A673 (cell line): ENCODE data around the gene STIM1. TPM values are rescaled to one million over a fixed set of nuclear protein-coding genes. Genes with fewer than 3 reads are reported as not detected.

ENCODE experiments used
- BruUV-seq: library from RNA; stranded (reverse); fragments of 400-500 nt; replicated peaks from 2 replicates; lab custom pipeline; 2021; lab: Mats Ljungman, UMichigan
- CTCF ChIA-PET: fragments of 300-600 bp; sonication (Branson Sonifier 250); formaldehyde crosslinking; loops from one replicate; lab custom pipeline; 2022; ENCODE audit warnings: antibody characterized with exemption; lab: Charles Lee
- POLR2A ChIA-PET: fragments of 300-600 bp; sonication (Branson Sonifier 250); formaldehyde crosslinking; loops from one replicate; lab custom pipeline; 2022; ENCODE audit warnings: antibody characterized with exemption; ENCODE audit not compliant: low non-redundant PET; lab: Charles Lee
- DNase-seq: peaks from one replicate; pipeline ENCODE4 v3.0.0-alpha.2; 2015; ENCODE audit warnings: low spot score
- H3K27ac ChIP-seq: fragments of 200-600 bp; sonication (generic); 2 replicates; pipeline ENCODE4 v1.5.1; 2016; ENCODE audit warnings: mixed run types, low read depth, mild to moderate bottlenecking, mixed read lengths, antibody characterized with exemption, low read length; ENCODE audit not compliant: poor library complexity, severe bottlenecking
- H3K27me3 ChIP-seq: fragments of 200-600 bp; sonication (generic); replicated peaks from 2 replicates; pipeline ENCODE4 v1.6.1; 2017; ENCODE audit warnings: mixed run types, low read depth, mild to moderate bottlenecking, mixed read lengths, antibody characterized with exemption, low read length; ENCODE audit not compliant: insufficient read depth, poor library complexity
- H3K36me3 ChIP-seq: fragments of 200-600 bp; sonication (generic); 2 replicates; pipeline ENCODE4 v1.6.1; 2016; ENCODE audit warnings: mixed run types, mild to moderate bottlenecking, mixed read lengths, antibody characterized with exemption, low read length; ENCODE audit not compliant: insufficient read depth, poor library complexity, severe bottlenecking
- H3K4me1 ChIP-seq: fragments of 200-600 bp; sonication (generic); 2 replicates; pipeline ENCODE4 v1.6.1; 2017; ENCODE audit warnings: mixed run types, mild to moderate bottlenecking, mixed read lengths, antibody characterized with exemption, low read length; ENCODE audit not compliant: insufficient read depth, poor library complexity, severe bottlenecking
- H3K4me3 ChIP-seq: fragments of 200-600 bp; sonication (generic); 2 replicates; pipeline ENCODE4 v1.5.1; 2016; ENCODE audit warnings: low read depth, mixed run types, mild to moderate bottlenecking, mixed read lengths, low read length; ENCODE audit not compliant: poor library complexity, severe bottlenecking
- H3K9me3 ChIP-seq: fragments of 200-600 bp; sonication (generic); 2 replicates; pipeline ENCODE4 v1.6.1; 2016; ENCODE audit warnings: mixed run types, low read depth, mild to moderate bottlenecking, mixed read lengths, antibody characterized with exemption, low read length; ENCODE audit not compliant: poor library complexity, severe bottlenecking
- CTCF ChIP-seq: fragments of 300-800, 200-600 bp; sonication (generic); conservative IDR thresholded peaks from 2 replicates; pipeline ENCODE4 v1.5.1; 2017; ENCODE audit warnings: low read depth, mild to moderate bottlenecking, antibody characterized with exemption, low read length, moderate library complexity, mixed read lengths
- EZH2 ChIP-seq: fragments of 200-600 bp; sonication (generic); IDR thresholded peaks from 2 replicates; pipeline ENCODE4 v1.6.1; 2017; ENCODE audit warnings: borderline replicate concordance, low read depth, mild to moderate bottlenecking, mixed read lengths, antibody characterized with exemption, low read length; ENCODE audit not compliant: poor library complexity, severe bottlenecking
- intact Hi-C: fragments of 100-400 bp; cut with micrococcal nuclease; formaldehyde crosslinking; loops from one replicate; pipeline ENCODE4 v1.10.0; 2022; ENCODE audit not compliant: unreplicated experiment
- total RNA-seq: library from RNA; stranded (reverse); gene quantifications from 2 replicates; pipeline ENCODE4 v1.2.3, GENCODE V29; 2021

Gene STIM1
- total RNA-seq, 1 experiment from 2014 or later = 14.2 TPM

- Histone ChIP-seq H3K27me3 (no peaks in the 10 kb centered on the region), H3K4me3 (no peak overlapping the region), H3K36me3 (no peaks in the 10 kb centered on the region), H3K27ac (no peak overlapping the region), H3K4me1 (peaks cover 11% of the 10 kb centered on the region), H3K9me3 (no peaks in the 10 kb centered on the region)
- intact Hi-C loops = no loop called here
- DNase-seq = no peak
- no TSS peak for BruUV-seq
- TF ChIP-seq CTCF (no peak), EZH2 (no peak)
- ChIA-PET CTCF (no interaction called here), POLR2A (no interaction called here)
These were observed 93.7 kb downstream of the STIM1 start for GRCh38 chr11:3949125-3949524.

GRCh38 chr11:3950996-3951660 is 95.7 kb downstream of the STIM1 start:
- H3K4me3 ChIP-seq = no peak overlapping the region
- ChIA-PET POLR2A (no interaction called here), CTCF (no interaction called here)
- no TSS peak for BruUV-seq
- no peak for TF ChIP-seq EZH2
- TF ChIP-seq CTCF = no peak
- no peak for DNase-seq
- no peaks in the 10 kb centered on the region for H3K27me3 ChIP-seq
- no peak overlapping the region for H3K27ac ChIP-seq
- H3K4me1 ChIP-seq = peaks cover 11% of the 10 kb centered on the region
- H3K36me3 ChIP-seq = no peaks in the 10 kb centered on the region
- H3K9me3 ChIP-seq = no peaks in the 10 kb centered on the region
- intact Hi-C loops = no loop called here

GRCh38 chr11:3952715-3953114 is 97.3 kb downstream of the STIM1 start:
- intact Hi-C loops = no loop called here
- TF ChIP-seq EZH2 = no peak
- no peak for TF ChIP-seq CTCF
- Histone ChIP-seq H3K27ac (no peak overlapping the region), H3K27me3 (no peaks in the 10 kb centered on the region), H3K36me3 (no peaks in the 10 kb centered on the region), H3K4me3 (no peak overlapping the region), H3K9me3 (no peaks in the 10 kb centered on the region), H3K4me1 (no peaks in the 10 kb centered on the region)
- DNase-seq = no peak
- ChIA-PET CTCF (no interaction called here), POLR2A (no interaction called here)
- no TSS peak for BruUV-seq
